ENCODE results near the gene LRRC36.

LRRC36 gene

GRCh38 chr16:67298277-67298676 lies 28.3 kb upstream of the LRRC36 start:
- Histone ChIP-seq H3K4me3 (ENCODE audit: low read length in 2 of 2) (no peak overlapping the region), H3K36me3 (ENCODE audit: control insufficient read depth in 2 of 2, insufficient read depth in 2 of 2, low read length in 2 of 2) (no peaks in the 10 kb centered on the region), H3K27ac (ENCODE audit: low read length) (no peak overlapping the region), H3K4me1 (ENCODE audit: control insufficient read depth, insufficient read depth, low read length) (no peaks in the 10 kb centered on the region), H3K27me3 (ENCODE audit: control insufficient read depth in 1 of 2, insufficient read depth in 2 of 2, low read length in 2 of 2) (peaks cover 0 to 6% of the 10 kb centered on the region in 2 donors), H3K9ac (ENCODE audit: low read length in 2 of 2) (no peak overlapping the region), H3K9me3 (ENCODE audit: control insufficient read depth in 2 of 2, low read length in 2 of 2) (no peaks in the 10 kb centered on the region)

GRCh38 chr16:67299269-67299668 lies 27.3 kb upstream of the LRRC36 start:
- no peak overlapping the region for H3K4me3 ChIP-seq (ENCODE audit: low read length in 2 of 2)
- H3K9ac ChIP-seq (ENCODE audit: low read length in 2 of 2) = no peak overlapping the region
- H3K36me3 ChIP-seq (ENCODE audit: control insufficient read depth in 2 of 2, insufficient read depth in 2 of 2, low read length in 2 of 2) = no peaks in the 10 kb centered on the region
- H3K27ac ChIP-seq (ENCODE audit: low read length) = no peak overlapping the region
- H3K9me3 ChIP-seq (ENCODE audit: control insufficient read depth in 2 of 2, low read length in 2 of 2) = no peaks in the 10 kb centered on the region
- H3K4me1 ChIP-seq (ENCODE audit: control insufficient read depth, insufficient read depth, low read length) = no peaks in the 10 kb centered on the region
- peaks cover 0 to 6% of the 10 kb centered on the region in 2 donors for H3K27me3 ChIP-seq (ENCODE audit: control insufficient read depth in 1 of 2, insufficient read depth in 2 of 2, low read length in 2 of 2)

DNA sequence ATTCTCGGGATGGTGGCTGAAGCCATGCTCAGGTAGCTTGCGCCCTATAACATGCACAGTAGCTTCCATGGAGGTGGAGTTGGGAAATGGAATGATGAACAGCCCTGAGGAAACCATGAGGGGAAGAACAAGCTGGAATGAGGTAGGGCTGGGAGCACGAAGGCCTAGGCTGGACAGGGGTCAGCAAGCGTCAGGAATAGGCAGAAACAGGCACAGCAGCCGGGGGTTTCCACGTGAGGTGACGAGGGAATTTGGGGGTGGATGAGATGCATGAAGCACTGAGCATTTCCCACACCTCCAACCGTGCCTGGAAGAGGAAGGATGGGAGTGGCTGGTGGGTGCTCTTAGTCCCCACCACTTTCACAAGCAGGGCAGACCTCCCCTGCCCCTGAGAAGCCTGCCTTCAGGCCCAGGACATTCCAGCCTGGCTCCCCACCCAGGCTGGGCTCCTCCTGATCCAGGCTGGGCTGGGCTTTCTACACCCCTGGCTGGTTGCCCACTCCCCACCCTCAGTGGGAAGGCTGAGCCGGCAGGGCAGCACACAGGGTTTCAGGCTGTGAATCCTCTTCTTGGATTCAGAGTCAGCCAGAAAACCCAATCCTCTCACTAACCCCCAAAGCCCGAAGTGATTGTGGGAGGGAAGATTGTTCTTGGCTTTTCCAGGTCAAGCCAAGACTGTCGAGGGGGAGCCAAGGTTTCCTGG lies 25.4 kb upstream of the LRRC36 start:
- Histone ChIP-seq H3K36me3 (ENCODE audit: control insufficient read depth in 2 of 2, insufficient read depth in 2 of 2, low read length in 2 of 2) (no peaks in the 10 kb centered on the region), H3K9ac (ENCODE audit: low read length in 2 of 2) (no peak overlapping the region), H3K4me1 (ENCODE audit: control insufficient read depth, insufficient read depth, low read length) (no peaks in the 10 kb centered on the region), H3K27ac (ENCODE audit: low read length) (no peak overlapping the region), H3K27me3 (ENCODE audit: control insufficient read depth in 1 of 2, insufficient read depth in 2 of 2, low read length in 2 of 2) (peaks cover 0 to 5% of the 10 kb centered on the region in 2 donors), H3K9me3 (ENCODE audit: control insufficient read depth in 2 of 2, low read length in 2 of 2) (no peaks in the 10 kb centered on the region), H3K4me3 (ENCODE audit: low read length in 2 of 2) (no peak overlapping the region)

DNA sequence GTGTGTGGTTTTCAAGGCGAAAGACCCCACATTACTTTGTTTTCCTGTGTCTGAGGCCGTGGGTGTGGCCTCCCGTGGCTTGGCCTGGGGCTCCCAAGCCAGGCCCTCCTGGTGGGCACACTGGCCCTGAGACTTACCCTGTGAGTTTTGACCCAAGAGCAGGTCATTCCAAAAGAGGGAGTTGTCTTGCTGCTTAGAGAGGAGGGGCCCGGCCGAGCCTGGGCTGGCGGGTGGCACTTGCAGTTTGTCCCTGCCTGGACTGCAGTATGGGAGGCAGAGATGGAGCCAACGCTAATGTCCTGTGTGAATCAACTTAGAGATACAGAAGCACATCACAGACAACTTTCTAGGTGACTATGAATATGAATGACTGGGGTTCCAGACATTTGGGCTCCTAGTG lies 24.5 kb upstream of the LRRC36 start:
- no peak overlapping the region for H3K9ac ChIP-seq (ENCODE audit: low read length in 2 of 2)
- no peaks in the 10 kb centered on the region for H3K36me3 ChIP-seq (ENCODE audit: control insufficient read depth in 2 of 2, insufficient read depth in 2 of 2, low read length in 2 of 2)
- no peak overlapping the region for H3K27ac ChIP-seq (ENCODE audit: low read length)
- no peak overlapping the region for H3K4me3 ChIP-seq (ENCODE audit: low read length in 2 of 2)
- no peaks in the 10 kb centered on the region for H3K9me3 ChIP-seq (ENCODE audit: control insufficient read depth in 2 of 2, low read length in 2 of 2)
- H3K4me1 ChIP-seq (ENCODE audit: control insufficient read depth, insufficient read depth, low read length) = no peaks in the 10 kb centered on the region
- H3K27me3 ChIP-seq (ENCODE audit: control insufficient read depth in 1 of 2, insufficient read depth in 2 of 2, low read length in 2 of 2) = peaks cover 0 to 5% of the 10 kb centered on the region in 2 donors

DNA sequence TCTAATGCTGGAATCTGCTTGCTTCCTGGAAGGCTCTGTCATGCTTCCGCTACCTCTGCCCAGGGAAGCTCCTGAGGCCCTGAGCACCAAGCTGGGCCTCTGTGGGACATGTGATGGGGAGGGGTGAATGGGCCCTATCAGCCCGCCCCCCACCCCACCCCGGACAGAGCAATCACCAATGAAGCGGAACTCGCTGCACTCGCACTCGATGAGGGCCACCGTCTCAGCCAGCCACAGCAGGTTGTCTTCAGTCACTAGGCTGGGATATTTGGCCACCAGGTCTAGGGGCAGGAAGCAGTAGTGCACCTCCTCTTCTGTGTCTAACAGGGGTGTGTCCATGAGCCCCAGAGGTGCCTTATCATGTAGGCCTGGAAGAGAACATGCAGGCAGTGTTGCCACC lies 23.6 kb upstream of the LRRC36 start:
- Histone ChIP-seq H3K27ac (ENCODE audit: low read length) (no peak overlapping the region), H3K9me3 (ENCODE audit: control insufficient read depth in 2 of 2, low read length in 2 of 2) (no peaks in the 10 kb centered on the region), H3K4me1 (ENCODE audit: control insufficient read depth, insufficient read depth, low read length) (no peaks in the 10 kb centered on the region), H3K27me3 (ENCODE audit: control insufficient read depth in 1 of 2, insufficient read depth in 2 of 2, low read length in 2 of 2) (peaks cover 0 to 2% of the 10 kb centered on the region in 2 donors), H3K9ac (ENCODE audit: low read length in 2 of 2) (no peak overlapping the region), H3K36me3 (ENCODE audit: control insufficient read depth in 2 of 2, insufficient read depth in 2 of 2, low read length in 2 of 2) (no peaks in the 10 kb centered on the region), H3K4me3 (ENCODE audit: low read length in 2 of 2) (no peak overlapping the region)

- peaks cover 0 to 2% of the 10 kb centered on the region in 2 donors for H3K27me3 ChIP-seq (ENCODE audit: control insufficient read depth in 1 of 2, insufficient read depth in 2 of 2, low read length in 2 of 2)
- no peaks in the 10 kb centered on the region for H3K9me3 ChIP-seq (ENCODE audit: control insufficient read depth in 2 of 2, low read length in 2 of 2)
- H3K4me1 ChIP-seq (ENCODE audit: control insufficient read depth, insufficient read depth, low read length) = no peaks in the 10 kb centered on the region
- no peaks in the 10 kb centered on the region for H3K36me3 ChIP-seq (ENCODE audit: control insufficient read depth in 2 of 2, insufficient read depth in 2 of 2, low read length in 2 of 2)
- no peak overlapping the region for H3K4me3 ChIP-seq (ENCODE audit: low read length in 2 of 2)
- no peak overlapping the region for H3K27ac ChIP-seq (ENCODE audit: low read length)
- H3K9ac ChIP-seq (ENCODE audit: low read length in 2 of 2) = no peak overlapping the region
Measured at GRCh38 chr16:67304020-67304419, 22.6 kb upstream of the LRRC36 start.

DNA sequence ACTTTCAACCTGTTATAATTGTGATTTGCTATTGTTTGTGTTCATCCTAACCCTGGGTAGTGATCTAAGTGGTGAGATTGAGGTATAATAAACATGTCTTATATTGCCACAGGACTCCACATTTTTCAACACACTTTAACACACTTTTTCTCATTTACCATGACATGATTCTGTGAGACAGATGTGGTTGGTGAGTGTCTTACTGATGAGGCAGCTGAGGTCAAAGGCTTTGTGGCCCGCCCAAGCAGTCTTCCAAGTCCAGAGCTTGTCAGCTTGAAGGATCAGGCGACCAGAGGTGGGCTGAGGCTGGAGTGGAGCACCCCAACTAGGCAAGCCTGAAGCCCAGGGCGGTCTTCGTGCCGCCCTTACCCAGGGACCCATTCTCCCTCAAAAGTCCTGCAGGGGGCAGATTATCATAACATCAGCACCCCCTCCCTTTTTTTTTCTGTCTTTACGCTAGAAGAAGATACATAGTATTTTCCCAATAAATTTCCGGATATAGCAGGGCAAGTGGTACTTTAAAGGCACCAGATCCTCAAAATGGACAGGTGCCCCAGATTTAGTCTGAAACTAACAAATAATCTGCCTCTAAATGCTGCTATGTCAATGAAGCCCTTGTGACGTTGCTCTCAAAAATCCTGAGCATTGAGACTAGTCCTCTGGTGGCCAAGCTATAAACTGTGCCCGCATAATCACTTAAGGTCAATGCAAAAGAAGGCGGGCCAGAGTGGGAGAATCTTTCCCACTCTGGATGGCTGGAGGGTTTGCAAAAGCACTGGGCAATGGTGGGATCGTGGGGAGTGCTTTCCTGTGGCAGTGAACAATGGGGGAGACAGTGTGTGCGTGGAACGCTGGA lies 21.2 kb upstream of the LRRC36 start:
- H3K36me3 ChIP-seq (ENCODE audit: control insufficient read depth in 2 of 2, insufficient read depth in 2 of 2, low read length in 2 of 2) = no peaks in the 10 kb centered on the region
- H3K4me1 ChIP-seq (ENCODE audit: control insufficient read depth, insufficient read depth, low read length) = no peaks in the 10 kb centered on the region
- no peaks in the 10 kb centered on the region for H3K9me3 ChIP-seq (ENCODE audit: control insufficient read depth in 2 of 2, low read length in 2 of 2)
- H3K27me3 ChIP-seq (ENCODE audit: control insufficient read depth in 1 of 2, insufficient read depth in 2 of 2, low read length in 2 of 2) = no peaks in the 10 kb centered on the region
- H3K27ac ChIP-seq (ENCODE audit: low read length) = no peak overlapping the region
- no peak overlapping the region for H3K4me3 ChIP-seq (ENCODE audit: low read length in 2 of 2)
- H3K9ac ChIP-seq (ENCODE audit: low read length in 2 of 2) = no peak overlapping the region

DNA sequence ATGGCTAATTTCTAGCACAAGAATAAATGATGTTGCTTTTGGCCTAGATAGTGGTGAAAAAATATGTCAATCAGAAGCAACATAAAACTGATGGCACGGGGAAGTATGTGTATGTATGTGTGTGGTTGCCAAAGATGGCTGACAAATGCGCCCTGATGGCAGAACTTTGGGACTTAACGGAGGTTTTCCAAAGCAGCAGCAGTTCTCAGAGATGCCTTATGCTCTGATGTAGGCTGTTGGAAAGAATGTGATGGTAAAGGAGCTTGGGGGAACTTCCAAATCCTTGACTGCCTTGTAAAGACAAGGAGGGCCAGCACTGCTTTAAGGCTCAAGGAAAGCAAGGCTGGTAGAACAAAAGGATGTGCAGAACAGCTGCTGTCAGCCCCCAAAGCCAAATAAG lies 16.1 kb upstream of the LRRC36 start:
- no peak overlapping the region for H3K9ac ChIP-seq (ENCODE audit: low read length in 2 of 2)

DNA sequence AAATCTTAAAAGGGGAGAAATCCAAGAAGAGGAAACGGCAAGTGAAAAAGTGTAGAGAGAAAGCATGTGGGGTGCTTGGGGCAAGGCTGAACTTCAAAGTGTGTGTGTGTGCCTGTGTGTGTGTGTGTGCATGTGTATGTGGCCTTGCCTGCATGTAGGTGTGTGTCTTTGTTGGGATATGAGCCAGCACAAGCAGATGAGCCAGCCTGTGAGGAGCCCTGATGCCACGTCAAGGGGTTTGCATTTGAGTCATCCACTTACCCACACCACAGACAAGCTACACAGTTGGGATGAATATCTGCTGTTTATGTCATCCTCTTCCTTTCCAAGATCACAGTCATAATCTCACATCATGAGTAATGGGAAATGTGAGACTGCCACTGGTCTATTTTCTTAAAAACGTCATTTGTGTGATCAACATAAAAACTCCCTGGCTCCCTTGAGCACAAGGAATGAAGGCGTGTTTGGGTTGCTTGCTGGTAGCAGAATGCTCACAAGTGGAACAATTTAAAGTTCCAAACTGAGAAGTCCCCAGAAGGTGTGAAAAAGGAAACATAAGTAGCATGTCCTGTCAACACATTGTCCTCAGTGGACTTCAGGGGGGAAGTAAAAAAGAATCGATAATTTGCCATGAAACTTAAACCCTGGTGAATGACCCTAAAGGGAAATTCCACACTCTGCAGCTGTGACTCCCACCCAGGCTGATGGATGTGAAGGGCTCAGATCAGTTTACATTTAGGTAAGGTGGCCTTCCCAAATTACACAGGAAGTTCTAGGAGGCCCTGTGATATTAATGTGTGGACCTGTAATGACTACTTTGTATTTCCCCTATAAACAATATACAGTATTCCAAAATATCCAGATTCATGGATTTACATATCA lies 14.8 kb upstream of the LRRC36 start:
- Histone ChIP-seq H3K9me3 (ENCODE audit: control insufficient read depth in 2 of 2, low read length in 2 of 2) (no peaks in the 10 kb centered on the region), H3K4me1 (ENCODE audit: control insufficient read depth, insufficient read depth, low read length) (peaks cover 3% of the 10 kb centered on the region), H3K27ac (ENCODE audit: low read length) (peak overlapping the region; percentile 11), H3K27me3 (ENCODE audit: control insufficient read depth in 1 of 2, insufficient read depth in 2 of 2, low read length in 2 of 2) (peaks cover 0 to 2% of the 10 kb centered on the region in 2 donors), H3K4me3 (ENCODE audit: low read length in 2 of 2) (no peak overlapping the region), H3K36me3 (ENCODE audit: control insufficient read depth in 2 of 2, insufficient read depth in 2 of 2, low read length in 2 of 2) (no peaks in the 10 kb centered on the region), H3K9ac (ENCODE audit: low read length in 2 of 2) (no peak overlapping the region)

More for the DNA sequence above, 16.1 kb upstream of the LRRC36 start:
- H3K36me3 ChIP-seq (ENCODE audit: control insufficient read depth in 2 of 2, insufficient read depth in 2 of 2, low read length in 2 of 2) = no peaks in the 10 kb centered on the region
- H3K27me3 ChIP-seq (ENCODE audit: control insufficient read depth in 1 of 2, insufficient read depth in 2 of 2, low read length in 2 of 2) = no peaks in the 10 kb centered on the region
- no peaks in the 10 kb centered on the region for H3K9me3 ChIP-seq (ENCODE audit: control insufficient read depth in 2 of 2, low read length in 2 of 2)
- no peak overlapping the region for H3K27ac ChIP-seq (ENCODE audit: low read length)
- peaks cover 3% of the 10 kb centered on the region for H3K4me1 ChIP-seq (ENCODE audit: control insufficient read depth, insufficient read depth, low read length)
- H3K4me3 ChIP-seq (ENCODE audit: low read length in 2 of 2) = no peak overlapping the region

DNA sequence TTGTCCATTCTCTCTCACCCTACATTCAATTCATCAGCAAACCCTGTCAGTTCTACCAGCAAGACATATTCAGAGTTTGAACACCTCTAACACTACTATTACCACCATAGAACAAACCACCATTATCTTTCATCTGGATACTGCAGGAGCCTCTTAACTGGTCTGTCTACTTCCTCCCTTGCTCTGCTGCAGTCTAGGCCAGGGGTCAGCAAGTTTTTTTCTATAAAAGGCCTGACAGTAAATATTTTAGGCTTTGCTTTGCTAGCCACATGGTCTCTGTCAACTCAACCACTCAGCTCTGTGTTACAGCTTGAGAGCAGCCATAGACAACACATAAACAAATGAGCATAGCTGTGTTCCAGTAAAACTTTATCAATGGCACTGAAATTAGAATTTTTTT lies 13.9 kb upstream of the LRRC36 start:
- H3K27ac ChIP-seq (ENCODE audit: low read length) = no peak overlapping the region
- H3K9ac ChIP-seq (ENCODE audit: low read length in 2 of 2) = no peak overlapping the region
- peaks cover 3% of the 10 kb centered on the region for H3K4me1 ChIP-seq (ENCODE audit: control insufficient read depth, insufficient read depth, low read length)
- peaks cover 0 to 5% of the 10 kb centered on the region in 2 donors for H3K27me3 ChIP-seq (ENCODE audit: control insufficient read depth in 1 of 2, insufficient read depth in 2 of 2, low read length in 2 of 2)
- no peaks in the 10 kb centered on the region for H3K36me3 ChIP-seq (ENCODE audit: control insufficient read depth in 2 of 2, insufficient read depth in 2 of 2, low read length in 2 of 2)
- H3K4me3 ChIP-seq (ENCODE audit: low read length in 2 of 2) = no peak overlapping the region
- H3K9me3 ChIP-seq (ENCODE audit: control insufficient read depth in 2 of 2, low read length in 2 of 2) = no peaks in the 10 kb centered on the region
